ENCODE data around the gene PBX4.

PBX4 gene

GRCh38 chr19:19637523-19638251 lies 19.2 kb upstream of the PBX4 start:
- no peak for DNase-seq (ENCODE audit: low read depth)
- no peak for TF ChIP-seq CTCF (IDR thresholded peaks at IDR 0.05; ENCODE audit: insufficient read depth, low read depth, low read length, missing control alignments)

GRCh38 chr19:19637186-19637522 lies 18.7 kb upstream of the PBX4 start:
- DNase-seq (ENCODE audit: low read depth) = no peak
- no peak for TF ChIP-seq CTCF (IDR thresholded peaks at IDR 0.05; ENCODE audit: insufficient read depth, low read depth, low read length, missing control alignments)
- no peak overlapping the region for H3K4me3 ChIP-seq (ENCODE audit: low read depth, low read length)

More at GRCh38 chr19:19637523-19638251, 19.2 kb upstream of the PBX4 start:
- no peak overlapping the region for H3K4me3 ChIP-seq (ENCODE audit: low read depth, low read length)

DNA sequence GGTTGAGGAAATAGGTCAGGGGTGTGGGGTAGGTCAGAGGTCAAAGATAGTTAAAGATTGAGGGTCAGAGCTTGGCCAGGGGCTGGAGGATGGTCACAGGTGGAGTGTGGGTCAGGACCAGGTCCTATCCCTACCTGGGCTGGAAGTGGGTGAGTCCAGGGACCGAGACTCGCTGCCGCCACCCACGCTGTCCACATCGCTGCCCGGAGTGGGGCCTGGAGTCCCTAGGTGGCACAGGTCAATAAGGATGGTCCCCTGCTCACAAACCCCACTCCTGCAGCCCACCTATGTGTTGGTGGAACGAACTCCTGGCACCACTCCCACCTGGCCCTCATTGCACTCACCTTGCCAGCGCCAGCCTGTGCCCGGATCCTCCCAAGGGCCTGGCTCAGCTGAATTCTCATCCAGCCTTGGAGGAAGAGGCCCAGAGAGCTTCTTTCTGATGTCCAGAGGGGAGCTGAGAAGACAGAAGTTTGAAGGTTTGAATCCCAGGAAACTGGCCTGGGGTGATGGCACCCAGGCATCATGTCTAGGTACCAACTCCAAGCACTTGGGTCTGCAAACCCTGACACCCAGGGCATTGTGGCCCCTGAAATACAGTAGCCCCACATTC lies 18.2 kb upstream of the PBX4 start:
- no peak for DNase-seq (ENCODE audit: low read depth)
- no peak overlapping the region for H3K4me3 ChIP-seq (ENCODE audit: low read depth, low read length)
- TF ChIP-seq CTCF (IDR thresholded peaks at IDR 0.05; ENCODE audit: insufficient read depth, low read depth, low read length, missing control alignments) = no peak

DNA sequence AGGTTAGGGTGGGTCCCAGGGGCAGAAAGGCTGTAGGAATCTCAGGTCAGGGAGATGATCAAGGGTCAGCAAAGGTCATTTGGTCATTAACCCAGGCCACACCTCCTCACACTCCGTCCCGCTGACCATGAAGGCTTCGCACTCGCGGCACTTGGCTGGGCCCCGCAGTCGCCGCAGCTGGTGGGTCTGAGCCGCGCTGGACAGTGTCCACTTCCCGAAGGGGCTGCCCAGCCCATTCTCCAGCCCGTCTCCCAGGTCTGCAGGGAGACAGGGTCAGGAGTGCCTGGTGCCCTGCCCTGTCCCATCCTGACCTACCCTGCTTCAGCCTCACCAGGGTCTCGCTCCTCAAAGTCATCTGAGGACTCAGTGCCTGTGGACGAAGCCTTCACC lies 16.8 kb upstream of the PBX4 start:
- TF ChIP-seq CTCF (IDR thresholded peaks at IDR 0.05; ENCODE audit: insufficient read depth, low read depth, low read length, missing control alignments) = no peak
- no peak overlapping the region for H3K4me3 ChIP-seq (ENCODE audit: low read depth, low read length)
- DNase-seq (ENCODE audit: low read depth) = no peak

- DNase-seq (ENCODE audit: low read depth) = no peak
- no peak overlapping the region for H3K4me3 ChIP-seq (ENCODE audit: low read depth, low read length)
- no peak for TF ChIP-seq CTCF (IDR thresholded peaks at IDR 0.05; ENCODE audit: insufficient read depth, low read depth, low read length, missing control alignments)
These were observed 16.2 kb upstream of the PBX4 start for GRCh38 chr19:19634516-19635312.

DNA sequence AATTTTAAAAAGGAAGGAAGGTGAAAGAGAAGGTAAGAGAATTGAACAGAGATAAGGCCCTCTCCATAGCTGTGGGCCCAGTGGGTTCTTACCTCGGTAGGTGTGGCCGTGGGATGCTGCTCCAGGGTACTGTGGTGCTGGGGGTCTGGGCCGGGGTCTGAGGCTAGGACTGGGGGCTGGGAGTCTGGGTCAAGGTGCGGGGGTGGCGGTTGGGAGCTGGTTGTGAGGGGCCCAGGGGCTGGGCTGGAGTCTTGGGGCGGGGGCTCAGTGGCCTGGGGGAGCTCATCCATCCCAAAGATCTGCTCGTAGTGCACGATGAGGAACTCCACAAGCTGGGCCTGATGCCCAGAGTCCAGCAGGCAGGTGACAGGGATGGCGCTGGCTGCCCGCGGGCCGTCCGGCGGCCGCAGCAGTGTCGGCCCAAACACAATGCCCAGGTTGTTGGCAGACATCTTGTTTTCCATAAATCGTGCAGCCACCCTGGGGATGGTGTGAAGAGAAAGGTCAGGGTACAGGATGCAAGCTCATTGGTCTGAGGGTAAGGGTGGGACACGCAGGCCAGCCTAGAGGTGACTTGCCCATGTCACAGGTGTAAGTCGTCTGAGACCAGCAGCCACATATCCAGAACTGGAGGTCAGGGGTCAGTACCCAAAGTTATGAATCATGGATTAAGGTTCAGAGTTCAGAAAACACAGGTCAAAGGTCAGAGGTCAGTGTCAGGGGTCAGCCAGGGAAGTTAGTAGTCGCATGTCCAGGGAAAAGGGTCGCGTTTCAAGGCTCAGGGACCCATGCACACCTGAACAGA lies 15.4 kb upstream of the PBX4 start:
- TF ChIP-seq CTCF (IDR thresholded peaks at IDR 0.05; ENCODE audit: insufficient read depth, low read depth, low read length, missing control alignments) = no peak
- DNase-seq (ENCODE audit: low read depth) = peak; percentile 1
- no peak overlapping the region for H3K4me3 ChIP-seq (ENCODE audit: low read depth, low read length)
